ENCODE results near the gene MTHFS.

DNA sequence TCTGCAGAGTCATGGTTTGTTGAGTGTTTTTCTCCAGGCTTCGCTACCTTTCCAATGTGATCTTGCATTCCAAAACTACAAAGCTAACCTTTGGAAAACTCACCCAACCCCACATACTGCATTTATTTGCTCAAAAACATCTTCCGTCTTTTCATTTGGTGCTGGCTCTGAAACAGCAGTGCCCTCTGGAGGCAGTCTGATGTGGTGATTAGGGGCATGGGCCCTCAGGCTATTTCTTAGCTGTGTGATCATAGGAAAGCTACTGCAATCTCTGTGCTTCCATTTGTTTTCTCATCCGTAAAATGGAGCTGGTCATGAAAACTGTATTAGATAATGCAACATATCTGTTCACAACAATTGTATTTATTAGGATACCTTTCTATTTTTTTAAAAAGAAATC is 47.0 kb downstream of the MTHFS start:
- TF ChIP-seq, protein P1, sequence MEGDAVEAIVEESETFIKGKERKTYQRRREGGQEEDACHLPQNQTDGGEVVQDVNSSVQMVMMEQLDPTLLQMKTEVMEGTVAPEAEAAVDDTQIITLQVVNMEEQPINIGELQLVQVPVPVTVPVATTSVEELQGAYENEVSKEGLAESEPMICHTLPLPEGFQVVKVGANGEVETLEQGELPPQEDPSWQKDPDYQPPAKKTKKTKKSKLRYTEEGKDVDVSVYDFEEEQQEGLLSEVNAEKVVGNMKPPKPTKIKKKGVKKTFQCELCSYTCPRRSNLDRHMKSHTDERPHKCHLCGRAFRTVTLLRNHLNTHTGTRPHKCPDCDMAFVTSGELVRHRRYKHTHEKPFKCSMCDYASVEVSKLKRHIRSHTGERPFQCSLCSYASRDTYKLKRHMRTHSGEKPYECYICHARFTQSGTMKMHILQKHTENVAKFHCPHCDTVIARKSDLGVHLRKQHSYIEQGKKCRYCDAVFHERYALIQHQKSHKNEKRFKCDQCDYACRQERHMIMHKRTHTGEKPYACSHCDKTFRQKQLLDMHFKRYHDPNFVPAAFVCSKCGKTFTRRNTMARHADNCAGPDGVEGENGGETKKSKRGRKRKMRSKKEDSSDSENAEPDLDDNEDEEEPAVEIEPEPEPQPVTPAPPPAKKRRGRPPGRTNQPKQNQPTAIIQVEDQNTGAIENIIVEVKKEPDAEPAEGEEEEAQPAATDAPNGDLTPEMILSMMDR (IDR thresholded peaks at IDR 0.05), result no peak
- TF ChIP-seq POLR2A (IDR thresholded peaks at IDR 0.05), result no peak

All from lower leg skin (tissue), 3 donors.